GM23338 (cell line): ENCODE results near the gene VWDE. TPM values are rescaled to one million over a fixed set of nuclear protein-coding genes. Genes with fewer than 3 reads are reported as not detected.

Experiments
- ATAC-seq: fragments of 200-7000 bp; cut with Tn5 transposase; 3 replicates; pipeline ENCODE4 v1.9.1; 2020
- DNase-seq: peaks from one replicate; pipeline ENCODE4 v3.0.0-alpha.2; 2015; ENCODE audit warnings: low spot score
- H2AFZ ChIP-seq: fragments of 200-600 bp; sonication (generic); 2 replicates; pipeline ENCODE4 v1.8.0; 2016; ENCODE audit warnings: antibody characterized with exemption, mild to moderate bottlenecking, moderate library complexity
- H3F3A ChIP-seq: fragments of 200-600 bp; sonication (generic); replicated peaks from 2 replicates; pipeline ENCODE4 v1.8.0; 2017; ENCODE audit warnings: antibody characterized with exemption, mixed run types, low read depth
- H3K27ac ChIP-seq: fragments of 200-600 bp; sonication (generic); 2 replicates; pipeline ENCODE4 v1.6.1; 2016; ENCODE audit warnings: low read depth
- H3K27me3 ChIP-seq: fragments of 200-600 bp; sonication (generic); 2 replicates; pipeline ENCODE4 v1.8.0; 2016; ENCODE audit warnings: mild to moderate bottlenecking, mixed run types, moderate library complexity; ENCODE audit not compliant: insufficient read depth
- H3K36me3 ChIP-seq: fragments of 200-600 bp; sonication (generic); 2 replicates; pipeline ENCODE4 v1.8.0; 2016; ENCODE audit warnings: mild to moderate bottlenecking; ENCODE audit not compliant: insufficient read depth
- H3K4me1 ChIP-seq: fragments of 200-600 bp; sonication (generic); 2 replicates; pipeline ENCODE4 v1.8.0; 2016; ENCODE audit warnings: mild to moderate bottlenecking, moderate library complexity; ENCODE audit not compliant: insufficient read depth
- H3K4me2 ChIP-seq: fragments of 200-600 bp; sonication (generic); 2 replicates; pipeline ENCODE4 v1.7.1; 2017; ENCODE audit warnings: mixed run types
- H3K4me3 ChIP-seq: fragments of 200-600 bp; sonication (generic); 2 replicates; pipeline ENCODE4 v1.6.1; 2016; ENCODE audit warnings: mixed run types
- H3K79me2 ChIP-seq: fragments of 200-600 bp; sonication (generic); replicated peaks from 2 replicates; pipeline ENCODE4 v1.8.0; 2017; ENCODE audit warnings: mild to moderate bottlenecking; ENCODE audit not compliant: insufficient read depth
- H3K9me2 ChIP-seq: fragments of 200-600 bp; sonication (generic); 2 replicates; pipeline ENCODE4 v1.8.0; 2017; ENCODE audit not compliant: insufficient read depth
- H4K20me1 ChIP-seq: fragments of 200-600 bp; sonication (generic); replicated peaks from 2 replicates; pipeline ENCODE4 v1.8.0; 2017; ENCODE audit warnings: mild to moderate bottlenecking; ENCODE audit not compliant: insufficient read depth
- H3K27ac Mint-ChIP-seq: 2 replicates; pipeline ENCODE4 v1.8.0; 2020; ENCODE audit warnings: inconsistent platforms, mild to moderate bottlenecking, moderate library complexity, mixed read lengths
- H3K27me3 Mint-ChIP-seq: 3 replicates; pipeline ENCODE4 v1.8.0; 2022; ENCODE audit warnings: low read depth, mild to moderate bottlenecking, moderate library complexity, mixed read lengths, inconsistent platforms; ENCODE audit not compliant: insufficient read depth, poor library complexity
- H3K36me3 Mint-ChIP-seq: 3 replicates; pipeline ENCODE4 v1.8.0; 2021; ENCODE audit warnings: low read depth, mild to moderate bottlenecking, inconsistent platforms, moderate library complexity, mixed read lengths
- H3K4me1 Mint-ChIP-seq: 3 replicates; pipeline ENCODE4 v1.8.0; 2020; ENCODE audit warnings: mild to moderate bottlenecking, inconsistent platforms, mixed read lengths
- H3K4me3 Mint-ChIP-seq: 3 replicates; pipeline ENCODE4 v1.8.0; 2021; ENCODE audit warnings: moderate library complexity, mild to moderate bottlenecking, inconsistent platforms, mixed read lengths
- H3K9me3 Mint-ChIP-seq: 3 replicates; pipeline ENCODE4 v1.8.0; 2020; ENCODE audit warnings: moderate library complexity, mild to moderate bottlenecking, inconsistent platforms, mixed read lengths
- CREB1 ChIP-seq: fragments of 250-450 bp; sonication (Bioruptor Pico); IDR thresholded peaks from 2 replicates; pipeline ENCODE4 v1.5.0; 2020; ENCODE audit warnings: low read depth, mild to moderate bottlenecking, moderate library complexity
- EZH2 ChIP-seq: fragments of 200-600 bp; sonication (generic); IDR thresholded peaks from one replicate; pipeline ENCODE4 v1.8.0; 2017; ENCODE audit warnings: antibody characterized with exemption, mild to moderate bottlenecking, low read depth; ENCODE audit not compliant: unreplicated experiment
- EZH2phosphoT487 ChIP-seq: fragments of 200-600 bp; sonication (generic); IDR thresholded peaks from one replicate; pipeline ENCODE4 v1.8.1; 2018; ENCODE audit warnings: antibody characterized with exemption; ENCODE audit not compliant: unreplicated experiment
- NANOG ChIP-seq: IDR thresholded peaks from 2 replicates; pipeline ENCODE4 v1.6.1; 2016; ENCODE audit warnings: antibody characterized with exemption, borderline replicate concordance
- POLR2AphosphoS5 ChIP-seq: IDR thresholded peaks from 2 replicates; pipeline ENCODE4 v1.6.1; 2016; ENCODE audit warnings: antibody characterized with exemption, low read depth
- STAT1 ChIP-seq: IDR thresholded peaks from one replicate; pipeline ENCODE4 v1.6.1; 2016; ENCODE audit warnings: antibody characterized with exemption; ENCODE audit not compliant: unreplicated experiment
- ZNF114 ChIP-seq: fragments of 250-450 bp; sonication (Bioruptor Pico); IDR thresholded peaks from 2 replicates; pipeline ENCODE4 v1.5.0; 2020; ENCODE audit warnings: mild to moderate bottlenecking, moderate library complexity
- ZNF331 ChIP-seq: fragments of 250-450 bp; sonication (Bioruptor Pico); IDR thresholded peaks from 2 replicates; pipeline ENCODE4 v1.5.0; 2020; ENCODE audit warnings: low read depth, mild to moderate bottlenecking, moderate library complexity
- polyA plus RNA-seq: library from polyadenylated mRNA; unstranded; fragments of >200 nt; fragmentation: Nextera tagmentation; extraction: Ambion mirVana; gene quantifications from 2 replicates; pipeline ENCODE4 v1.2.1, GENCODE V29; 2016
- total RNA-seq: library from RNA; depleted of rRNA; stranded (reverse); fragments of >200 nt; shearing (Covaris generic); gene quantifications from 2 replicates; pipeline ENCODE4 v1.2.3, GENCODE V29; 2014
- TF ChIP-seq, protein P1 (sequence below): IDR thresholded peaks from one replicate; pipeline ENCODE4 v1.6.1; 2018; ENCODE audit warnings: antibody characterized with exemption; ENCODE audit not compliant: unreplicated experiment
- TF ChIP-seq, protein P2 (sequence below), 2 experiments: fragments of 200-600 bp in 1 of 2; sonication (generic) in 1 of 2; conservative IDR thresholded peaks; 2 replicates each; pipeline versions ENCODE4 v1.5.1 to v1.6.1; 2016 to 2017; ENCODE audit warnings: antibody characterized with exemption in 2 of 2, low read depth in 2 of 2, mild to moderate bottlenecking in 2 of 2, moderate library complexity in 1 of 2
- TF ChIP-seq, protein P3 (sequence below): IDR thresholded peaks from 2 replicates; pipeline ENCODE4 v1.6.1; 2016; ENCODE audit warnings: antibody characterized with exemption
- TF ChIP-seq, protein P4 (sequence below): fragments of 250-450 bp; sonication (Bioruptor Pico); IDR thresholded peaks from 2 replicates; pipeline ENCODE4 v1.5.0; 2020; ENCODE audit warnings: mild to moderate bottlenecking, moderate library complexity

VWDE gene
- total and polyA plus RNA-seq, 2 experiments from 2014 or later = 24.6 to 45.5 TPM

DNA sequence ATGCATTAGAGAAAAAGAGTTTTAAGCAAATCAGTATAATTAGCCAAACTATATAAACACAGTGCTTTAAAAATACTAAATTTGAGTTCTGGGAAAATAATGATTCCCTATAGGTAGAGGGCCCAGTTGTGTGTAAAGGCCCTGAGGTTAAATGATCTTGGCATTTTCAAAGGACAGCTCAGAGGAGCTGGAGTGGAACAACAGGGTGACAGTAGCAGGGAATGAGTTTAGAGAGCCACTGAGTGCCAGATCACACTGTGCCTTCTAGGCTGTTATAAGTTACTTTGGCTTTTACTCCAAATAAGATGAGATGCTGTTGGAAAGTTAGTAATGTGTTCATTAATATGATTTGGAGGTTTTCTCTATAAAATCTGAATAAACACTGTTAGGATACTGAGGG is 34.6 kb downstream of the VWDE start:
- Histone ChIP-seq H3K27me3 (no peaks in the 10 kb centered on the region), H4K20me1 (no peaks in the 10 kb centered on the region), H3K4me2 (no peak overlapping the region), H3K9me2 (no peaks in the 10 kb centered on the region), H3K79me2 (no peaks in the 10 kb centered on the region), H3K36me3 (peaks cover 11% of the 10 kb centered on the region), H2AFZ (no peak overlapping the region), H3K4me3 (no peak overlapping the region), H3K4me1 (no peaks in the 10 kb centered on the region), H3K27ac (no peak overlapping the region), H3F3A (no peaks in the 10 kb centered on the region)
- ATAC-seq (peak; percentile 25; the same call in 1 of the 3 replicates), DNase-seq (no peak)
- Mint-ChIP-seq H3K27ac (no peak overlapping the region), H3K36me3 (peaks cover 25% of the 10 kb centered on the region), H3K9me3 (no peaks in the 10 kb centered on the region; the same call in 2 of the 3 replicates), H3K4me1 (no peaks in the 10 kb centered on the region), H3K27me3 (no peaks in the 10 kb centered on the region), H3K4me3 (no peak overlapping the region)
- TF ChIP-seq, protein P1, sequence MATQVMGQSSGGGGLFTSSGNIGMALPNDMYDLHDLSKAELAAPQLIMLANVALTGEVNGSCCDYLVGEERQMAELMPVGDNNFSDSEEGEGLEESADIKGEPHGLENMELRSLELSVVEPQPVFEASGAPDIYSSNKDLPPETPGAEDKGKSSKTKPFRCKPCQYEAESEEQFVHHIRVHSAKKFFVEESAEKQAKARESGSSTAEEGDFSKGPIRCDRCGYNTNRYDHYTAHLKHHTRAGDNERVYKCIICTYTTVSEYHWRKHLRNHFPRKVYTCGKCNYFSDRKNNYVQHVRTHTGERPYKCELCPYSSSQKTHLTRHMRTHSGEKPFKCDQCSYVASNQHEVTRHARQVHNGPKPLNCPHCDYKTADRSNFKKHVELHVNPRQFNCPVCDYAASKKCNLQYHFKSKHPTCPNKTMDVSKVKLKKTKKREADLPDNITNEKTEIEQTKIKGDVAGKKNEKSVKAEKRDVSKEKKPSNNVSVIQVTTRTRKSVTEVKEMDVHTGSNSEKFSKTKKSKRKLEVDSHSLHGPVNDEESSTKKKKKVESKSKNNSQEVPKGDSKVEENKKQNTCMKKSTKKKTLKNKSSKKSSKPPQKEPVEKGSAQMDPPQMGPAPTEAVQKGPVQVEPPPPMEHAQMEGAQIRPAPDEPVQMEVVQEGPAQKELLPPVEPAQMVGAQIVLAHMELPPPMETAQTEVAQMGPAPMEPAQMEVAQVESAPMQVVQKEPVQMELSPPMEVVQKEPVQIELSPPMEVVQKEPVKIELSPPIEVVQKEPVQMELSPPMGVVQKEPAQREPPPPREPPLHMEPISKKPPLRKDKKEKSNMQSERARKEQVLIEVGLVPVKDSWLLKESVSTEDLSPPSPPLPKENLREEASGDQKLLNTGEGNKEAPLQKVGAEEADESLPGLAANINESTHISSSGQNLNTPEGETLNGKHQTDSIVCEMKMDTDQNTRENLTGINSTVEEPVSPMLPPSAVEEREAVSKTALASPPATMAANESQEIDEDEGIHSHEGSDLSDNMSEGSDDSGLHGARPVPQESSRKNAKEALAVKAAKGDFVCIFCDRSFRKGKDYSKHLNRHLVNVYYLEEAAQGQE = no peak
- TF ChIP-seq POLR2AphosphoS5 (no peak), EZH2 (no peak), ZNF114 (CRISPR knock-in tag) (no peak), NANOG (no peak), STAT1 (no peak), EZH2phosphoT487 (no peak), CREB1 (CRISPR knock-in tag) (no peak), ZNF331 (CRISPR knock-in tag) (no peak)
- TF ChIP-seq, protein P2, sequence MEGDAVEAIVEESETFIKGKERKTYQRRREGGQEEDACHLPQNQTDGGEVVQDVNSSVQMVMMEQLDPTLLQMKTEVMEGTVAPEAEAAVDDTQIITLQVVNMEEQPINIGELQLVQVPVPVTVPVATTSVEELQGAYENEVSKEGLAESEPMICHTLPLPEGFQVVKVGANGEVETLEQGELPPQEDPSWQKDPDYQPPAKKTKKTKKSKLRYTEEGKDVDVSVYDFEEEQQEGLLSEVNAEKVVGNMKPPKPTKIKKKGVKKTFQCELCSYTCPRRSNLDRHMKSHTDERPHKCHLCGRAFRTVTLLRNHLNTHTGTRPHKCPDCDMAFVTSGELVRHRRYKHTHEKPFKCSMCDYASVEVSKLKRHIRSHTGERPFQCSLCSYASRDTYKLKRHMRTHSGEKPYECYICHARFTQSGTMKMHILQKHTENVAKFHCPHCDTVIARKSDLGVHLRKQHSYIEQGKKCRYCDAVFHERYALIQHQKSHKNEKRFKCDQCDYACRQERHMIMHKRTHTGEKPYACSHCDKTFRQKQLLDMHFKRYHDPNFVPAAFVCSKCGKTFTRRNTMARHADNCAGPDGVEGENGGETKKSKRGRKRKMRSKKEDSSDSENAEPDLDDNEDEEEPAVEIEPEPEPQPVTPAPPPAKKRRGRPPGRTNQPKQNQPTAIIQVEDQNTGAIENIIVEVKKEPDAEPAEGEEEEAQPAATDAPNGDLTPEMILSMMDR (conservative IDR thresholded peaks at IDR 0.05; ENCODE audit: low read depth in 2 of 2) = no peak
- TF ChIP-seq, protein P3, sequence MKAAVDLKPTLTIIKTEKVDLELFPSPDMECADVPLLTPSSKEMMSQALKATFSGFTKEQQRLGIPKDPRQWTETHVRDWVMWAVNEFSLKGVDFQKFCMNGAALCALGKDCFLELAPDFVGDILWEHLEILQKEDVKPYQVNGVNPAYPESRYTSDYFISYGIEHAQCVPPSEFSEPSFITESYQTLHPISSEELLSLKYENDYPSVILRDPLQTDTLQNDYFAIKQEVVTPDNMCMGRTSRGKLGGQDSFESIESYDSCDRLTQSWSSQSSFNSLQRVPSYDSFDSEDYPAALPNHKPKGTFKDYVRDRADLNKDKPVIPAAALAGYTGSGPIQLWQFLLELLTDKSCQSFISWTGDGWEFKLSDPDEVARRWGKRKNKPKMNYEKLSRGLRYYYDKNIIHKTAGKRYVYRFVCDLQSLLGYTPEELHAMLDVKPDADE = no peak
- TF ChIP-seq, protein P4, sequence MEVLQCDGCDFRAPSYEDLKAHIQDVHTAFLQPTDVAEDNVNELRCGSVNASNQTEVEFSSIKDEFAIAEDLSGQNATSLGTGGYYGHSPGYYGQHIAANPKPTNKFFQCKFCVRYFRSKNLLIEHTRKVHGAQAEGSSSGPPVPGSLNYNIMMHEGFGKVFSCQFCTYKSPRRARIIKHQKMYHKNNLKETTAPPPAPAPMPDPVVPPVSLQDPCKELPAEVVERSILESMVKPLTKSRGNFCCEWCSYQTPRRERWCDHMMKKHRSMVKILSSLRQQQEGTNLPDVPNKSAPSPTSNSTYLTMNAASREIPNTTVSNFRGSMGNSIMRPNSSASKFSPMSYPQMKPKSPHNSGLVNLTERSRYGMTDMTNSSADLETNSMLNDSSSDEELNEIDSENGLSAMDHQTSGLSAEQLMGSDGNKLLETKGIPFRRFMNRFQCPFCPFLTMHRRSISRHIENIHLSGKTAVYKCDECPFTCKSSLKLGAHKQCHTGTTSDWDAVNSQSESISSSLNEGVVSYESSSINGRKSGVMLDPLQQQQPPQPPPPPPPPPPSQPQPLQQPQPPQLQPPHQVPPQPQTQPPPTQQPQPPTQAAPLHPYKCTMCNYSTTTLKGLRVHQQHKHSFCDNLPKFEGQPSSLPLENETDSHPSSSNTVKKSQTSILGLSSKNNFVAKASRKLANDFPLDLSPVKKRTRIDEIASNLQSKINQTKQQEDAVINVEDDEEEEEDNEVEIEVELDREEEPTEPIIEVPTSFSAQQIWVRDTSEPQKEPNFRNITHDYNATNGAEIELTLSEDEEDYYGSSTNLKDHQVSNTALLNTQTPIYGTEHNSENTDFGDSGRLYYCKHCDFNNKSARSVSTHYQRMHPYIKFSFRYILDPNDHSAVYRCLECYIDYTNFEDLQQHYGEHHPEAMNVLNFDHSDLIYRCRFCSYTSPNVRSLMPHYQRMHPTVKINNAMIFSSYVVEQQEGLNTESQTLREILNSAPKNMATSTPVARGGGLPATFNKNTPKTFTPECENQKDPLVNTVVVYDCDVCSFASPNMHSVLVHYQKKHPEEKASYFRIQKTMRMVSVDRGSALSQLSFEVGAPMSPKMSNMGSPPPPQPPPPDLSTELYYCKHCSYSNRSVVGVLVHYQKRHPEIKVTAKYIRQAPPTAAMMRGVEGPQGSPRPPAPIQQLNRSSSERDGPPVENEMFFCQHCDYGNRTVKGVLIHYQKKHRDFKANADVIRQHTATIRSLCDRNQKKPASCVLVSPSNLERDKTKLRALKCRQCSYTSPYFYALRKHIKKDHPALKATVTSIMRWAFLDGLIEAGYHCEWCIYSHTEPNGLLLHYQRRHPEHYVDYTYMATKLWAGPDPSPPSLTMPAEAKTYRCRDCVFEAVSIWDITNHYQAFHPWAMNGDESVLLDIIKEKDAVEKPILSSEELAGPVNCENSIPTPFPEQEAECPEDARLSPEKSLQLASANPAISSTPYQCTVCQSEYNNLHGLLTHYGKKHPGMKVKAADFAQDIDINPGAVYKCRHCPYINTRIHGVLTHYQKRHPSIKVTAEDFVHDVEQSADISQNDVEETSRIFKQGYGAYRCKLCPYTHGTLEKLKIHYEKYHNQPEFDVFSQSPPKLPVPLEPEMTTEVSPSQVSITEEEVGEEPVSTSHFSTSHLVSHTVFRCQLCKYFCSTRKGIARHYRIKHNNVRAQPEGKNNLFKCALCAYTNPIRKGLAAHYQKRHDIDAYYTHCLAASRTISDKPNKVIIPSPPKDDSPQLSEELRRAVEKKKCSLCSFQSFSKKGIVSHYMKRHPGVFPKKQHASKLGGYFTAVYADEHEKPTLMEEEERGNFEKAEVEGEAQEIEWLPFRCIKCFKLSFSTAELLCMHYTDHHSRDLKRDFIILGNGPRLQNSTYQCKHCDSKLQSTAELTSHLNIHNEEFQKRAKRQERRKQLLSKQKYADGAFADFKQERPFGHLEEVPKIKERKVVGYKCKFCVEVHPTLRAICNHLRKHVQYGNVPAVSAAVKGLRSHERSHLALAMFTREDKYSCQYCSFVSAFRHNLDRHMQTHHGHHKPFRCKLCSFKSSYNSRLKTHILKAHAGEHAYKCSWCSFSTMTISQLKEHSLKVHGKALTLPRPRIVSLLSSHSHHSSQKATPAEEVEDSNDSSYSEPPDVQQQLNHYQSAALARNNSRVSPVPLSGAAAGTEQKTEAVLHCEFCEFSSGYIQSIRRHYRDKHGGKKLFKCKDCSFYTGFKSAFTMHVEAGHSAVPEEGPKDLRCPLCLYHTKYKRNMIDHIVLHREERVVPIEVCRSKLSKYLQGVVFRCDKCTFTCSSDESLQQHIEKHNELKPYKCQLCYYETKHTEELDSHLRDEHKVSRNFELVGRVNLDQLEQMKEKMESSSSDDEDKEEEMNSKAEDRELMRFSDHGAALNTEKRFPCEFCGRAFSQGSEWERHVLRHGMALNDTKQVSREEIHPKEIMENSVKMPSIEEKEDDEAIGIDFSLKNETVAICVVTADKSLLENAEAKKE (CRISPR knock-in tag) = no peak
